ENCODE results near the gene APOL4.
"Not testable (repeated sequence)": the region's sequence is repeated elsewhere in the genome, so short reads cannot be mapped to it uniquely, and the experiment has no call there.

Gene APOL4

GRCh38 chr22:36201630-36202319, at the start of gene APOL4:
TSS of gene APOL4 (minus strand) at chr22:36201809. CDS start at chr22:36201734, 75 bp downstream.
- DNase-seq = no peak

- not testable (repeated sequence) for DNase-seq
Observed at GRCh38 chr22:36250292-36250960, 48.8 kb upstream of the APOL4 start.

GRCh38 chr22:36249160-36249559, 47.6 kb upstream of the APOL4 start:
- no peak for DNase-seq

DNA sequence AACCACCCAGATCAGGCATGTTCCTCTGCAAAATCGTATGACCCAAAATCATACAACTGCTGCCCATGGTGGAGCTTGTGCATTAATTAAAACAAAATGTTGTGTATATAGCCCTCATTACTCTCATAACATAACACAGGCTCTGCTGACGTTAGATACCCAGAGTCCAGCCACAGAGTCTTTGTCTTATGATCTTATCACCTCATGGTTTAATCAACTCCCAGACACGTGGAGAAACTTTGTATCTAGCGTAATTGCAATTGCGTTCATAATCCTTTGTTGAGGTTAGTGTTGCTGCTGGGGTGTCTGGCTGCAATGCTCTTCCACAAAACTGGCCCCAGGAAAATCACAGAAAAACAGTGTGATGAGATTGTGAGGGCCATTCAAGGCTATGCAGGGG, 46.3 kb upstream of the APOL4 start:
- DNase-seq = no peak

DNA sequence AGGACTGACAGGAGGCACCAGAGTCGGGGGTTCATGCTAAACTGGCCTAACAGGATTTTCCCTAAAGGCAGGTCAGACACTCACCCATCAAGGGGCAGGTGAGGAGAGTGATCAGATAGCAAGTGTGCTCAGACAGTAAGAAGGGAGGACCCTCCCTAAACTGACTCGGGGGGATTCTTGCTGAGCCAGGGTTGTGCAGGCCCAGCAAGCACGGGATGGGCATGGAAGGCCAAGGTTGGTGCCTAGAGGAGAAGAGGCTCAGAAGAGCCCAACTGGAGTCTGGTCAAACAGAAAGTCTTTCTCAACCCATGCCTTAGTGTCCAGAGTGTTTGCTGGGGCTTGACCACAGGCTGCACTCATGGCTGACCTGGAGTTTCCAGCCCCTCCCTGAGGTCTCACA, 45.1 kb upstream of the APOL4 start:
- DNase-seq = no peak

- no peak for DNase-seq
Observed at GRCh38 chr22:36245805-36246356, 44.3 kb upstream of the APOL4 start.

DNA sequence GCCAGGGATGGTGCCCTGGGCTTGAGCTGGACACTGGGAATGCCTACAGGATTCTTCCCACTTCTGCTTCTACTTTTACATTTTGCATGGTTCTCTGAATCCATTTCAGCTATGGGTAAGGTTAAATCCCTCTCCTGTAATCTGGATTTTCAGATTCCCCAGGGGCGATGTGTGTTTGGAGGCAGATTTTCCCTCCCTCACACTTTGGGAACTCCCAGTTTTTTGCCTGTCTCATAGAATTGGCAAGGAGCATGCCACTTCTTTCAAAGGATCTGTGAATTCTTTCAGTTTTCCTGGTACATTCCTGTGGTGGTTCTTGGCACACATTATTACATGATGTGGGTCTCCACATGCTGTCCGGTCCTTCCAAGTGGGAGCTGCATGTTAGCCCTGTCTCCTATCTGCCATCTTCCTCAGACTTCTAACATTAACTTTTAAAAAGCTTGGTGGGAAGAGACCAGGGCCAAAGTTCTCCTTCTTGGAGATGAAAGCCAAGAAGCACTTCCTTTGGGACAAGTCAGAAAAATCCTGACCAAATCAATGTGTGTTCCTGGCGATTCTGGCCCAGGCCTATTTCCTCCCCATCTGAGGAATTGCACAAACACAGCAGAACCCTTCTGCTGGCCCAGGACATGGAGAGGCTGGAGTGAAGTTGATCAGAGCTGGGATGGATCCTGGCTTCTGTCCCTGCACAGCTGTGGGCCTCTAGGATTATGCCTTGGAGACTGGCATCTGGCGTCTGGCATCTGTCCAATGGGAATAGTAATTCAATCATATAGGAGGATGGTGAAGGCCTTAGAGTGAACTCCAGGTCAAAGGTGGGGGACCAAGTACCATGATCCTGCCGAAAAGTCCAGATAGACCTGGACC, 43.1 kb upstream of the APOL4 start:
- no peak for DNase-seq

- no peak for DNase-seq
Observed at GRCh38 chr22:36243986-36244385, 42.4 kb upstream of the APOL4 start.

DNA sequence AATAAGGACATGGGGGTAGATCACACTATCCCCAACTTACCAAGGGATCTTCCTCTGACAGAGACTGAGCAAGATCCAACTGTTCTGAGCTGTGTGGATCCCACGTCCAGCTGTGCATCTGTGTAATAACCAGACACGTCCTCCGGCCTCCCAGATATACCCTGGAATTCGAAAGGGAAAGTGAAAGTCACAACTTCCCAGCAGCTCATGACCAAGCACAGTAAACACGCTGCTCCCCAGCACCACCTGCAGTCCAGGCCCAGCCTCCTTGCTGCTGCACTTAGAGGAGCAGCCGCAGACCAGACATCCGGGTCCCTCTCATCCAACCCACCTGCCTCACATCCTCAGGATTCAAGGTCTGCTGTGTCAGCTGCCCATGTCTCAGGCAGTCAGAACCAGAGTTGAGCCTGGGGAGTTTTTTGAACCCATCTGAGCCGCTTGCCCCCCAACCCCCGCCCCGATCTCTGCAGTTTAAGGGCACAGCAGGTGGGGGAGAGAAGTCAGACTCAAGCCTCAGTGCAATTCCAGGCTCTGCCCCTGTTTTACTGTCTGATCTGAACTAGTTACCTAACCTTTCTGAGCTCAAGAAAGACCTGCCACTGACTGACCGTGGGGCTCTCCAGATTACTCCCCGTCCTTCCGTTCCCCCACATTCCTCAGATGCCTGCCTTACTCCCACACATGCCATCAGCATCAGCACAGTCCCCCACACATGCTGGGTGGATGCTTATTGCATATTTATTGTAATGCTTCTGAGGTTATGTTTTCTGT, 38.0 kb upstream of the APOL4 start, which contains the start of gene APOL2:
APOL2 (minus strand) TSS at position 127 of the 771 bp plus-strand sequence. CDS start 6,365 bp downstream, outside the sequence.
- DNase-seq = peak; percentile 89

DNA sequence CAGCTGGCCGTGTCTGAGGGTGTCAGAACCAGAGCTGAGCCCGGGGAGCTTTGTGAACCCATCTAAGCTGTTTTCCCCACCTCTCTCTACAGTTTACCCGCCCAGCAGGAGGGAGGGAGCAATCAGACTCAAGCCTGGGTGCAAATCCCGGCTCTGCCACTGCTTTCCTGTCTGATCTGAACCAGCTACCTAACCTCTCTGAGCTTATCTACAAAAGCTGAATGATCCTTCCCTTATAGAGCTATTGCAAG, 37.5 kb upstream of the APOL4 start:
- DNase-seq = no peak

DNA sequence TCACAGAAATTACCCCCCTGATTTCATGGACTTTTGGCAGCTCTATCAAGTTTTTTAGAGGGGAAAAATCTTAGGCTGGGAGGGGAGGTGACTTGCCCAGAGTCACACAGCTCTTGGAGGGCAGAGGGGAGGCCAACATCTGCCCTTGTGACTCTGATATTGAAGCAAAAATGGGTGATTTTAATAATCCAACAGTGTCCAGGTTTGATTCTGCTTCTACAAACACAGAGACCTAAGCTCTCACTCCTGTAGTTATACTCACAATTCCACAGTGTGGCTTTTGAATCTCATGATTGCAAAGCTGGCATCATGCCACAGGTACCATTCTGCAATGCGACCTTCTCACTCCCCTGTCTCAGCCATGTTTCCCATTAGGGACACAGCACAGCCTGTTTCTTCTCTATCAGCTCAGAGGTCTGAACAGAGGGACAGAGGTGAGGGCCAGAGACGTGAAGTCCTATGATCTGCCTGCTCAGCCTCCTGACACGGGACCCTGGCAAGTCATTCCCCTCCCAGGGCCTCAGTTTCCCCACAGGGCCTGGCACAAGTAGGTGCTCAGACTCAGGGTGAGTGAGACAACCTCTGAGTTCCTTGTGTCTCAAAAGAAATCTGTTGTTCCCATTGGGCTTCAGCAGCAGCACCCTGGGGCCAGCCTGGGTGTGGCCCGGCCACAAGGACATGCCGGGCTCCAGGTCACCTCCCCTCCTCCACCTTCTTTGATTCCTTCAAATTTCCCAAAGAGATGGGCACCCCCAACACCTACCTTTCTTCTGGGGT, 37.0 kb upstream of the APOL4 start:
- no peak for DNase-seq

- DNase-seq = peak; percentile 44
Observed at GRCh38 chr22:36237462-36238372, 36.1 kb upstream of the APOL4 start.

DNA sequence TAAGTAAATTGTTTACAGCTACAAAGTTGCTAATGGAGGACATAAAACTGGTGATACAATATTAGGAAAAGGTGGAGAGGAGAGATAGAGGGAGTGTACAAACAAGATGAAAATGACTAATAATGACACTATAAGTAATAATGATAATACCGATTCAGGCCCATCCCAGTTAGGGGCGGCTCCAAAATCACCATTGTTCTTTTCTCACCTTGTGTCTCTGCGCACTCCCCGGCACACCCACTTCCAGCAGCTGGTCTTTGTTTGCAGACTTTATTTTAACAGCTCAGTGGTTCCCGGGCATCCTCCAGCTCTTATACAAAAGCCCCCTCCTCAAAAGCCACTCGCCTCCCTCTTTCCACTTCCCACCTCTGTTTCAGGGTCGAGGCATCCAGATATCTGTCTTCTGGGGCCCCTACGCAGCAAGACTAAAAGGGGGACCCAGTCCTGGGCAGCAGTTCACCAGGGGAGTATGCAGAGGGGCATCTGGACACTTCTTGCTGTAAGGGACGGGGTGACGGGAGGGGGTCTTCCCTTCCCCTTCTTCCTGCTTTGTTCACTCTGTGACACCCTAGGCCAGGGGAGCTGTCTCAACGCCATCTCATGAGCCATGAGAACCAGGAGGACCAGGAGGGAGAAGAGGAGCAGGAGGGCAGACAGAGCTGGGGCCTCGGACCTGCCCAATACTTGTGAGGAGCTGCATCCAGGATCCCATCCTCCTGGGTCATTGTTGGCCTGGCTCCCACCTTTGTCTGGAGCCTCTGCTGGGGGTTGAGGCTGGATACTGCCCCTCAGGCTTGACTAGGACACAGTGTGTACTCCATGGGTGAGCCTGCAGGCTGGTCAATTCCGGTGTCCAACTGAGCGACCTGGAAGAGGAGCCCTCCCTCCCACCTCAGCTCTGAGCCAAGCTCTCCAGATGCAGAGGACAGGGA, 35.0 kb upstream of the APOL4 start:
- no peak for DNase-seq

DNA sequence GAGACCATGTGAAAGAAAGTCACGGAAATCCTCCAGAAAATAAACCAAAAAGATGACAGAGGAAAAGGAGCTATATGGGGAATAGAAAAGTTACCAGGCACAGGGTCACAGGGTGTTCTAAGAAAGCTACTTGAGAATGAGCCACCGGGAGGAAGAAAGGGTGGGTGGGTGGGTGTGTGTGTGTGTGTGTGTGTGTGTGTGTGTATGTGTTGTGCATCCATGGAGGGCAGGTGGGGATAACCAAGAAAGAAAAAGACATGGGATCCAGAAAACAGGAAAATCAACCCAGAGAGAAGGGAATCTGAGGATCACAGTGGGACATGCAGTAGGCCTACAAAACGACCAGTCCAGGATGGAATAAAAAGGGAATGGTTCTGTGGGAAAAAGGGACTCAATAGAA, 34.0 kb upstream of the APOL4 start:
- DNase-seq = no peak

DNA sequence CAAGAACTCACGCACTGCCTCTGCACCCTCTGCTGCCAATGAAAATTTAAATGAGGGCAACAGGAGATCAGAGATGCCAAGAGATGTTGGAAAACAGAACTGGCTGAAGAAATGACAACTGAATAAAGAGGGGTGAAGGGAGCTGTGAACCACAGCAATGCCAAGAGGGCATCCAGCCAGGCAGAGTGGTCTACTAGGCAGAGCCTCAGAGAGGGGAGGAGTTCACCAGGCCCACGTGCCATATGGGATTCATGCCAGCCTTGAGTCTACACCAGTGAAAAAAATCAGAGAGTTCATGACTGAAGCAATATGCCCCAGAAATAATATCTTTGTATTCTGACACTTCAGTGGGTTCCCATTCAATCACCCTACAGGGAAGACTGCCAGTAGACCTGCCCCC, 33.3 kb upstream of the APOL4 start:
- DNase-seq = no peak

GRCh38 chr22:36234213-36234612, 32.6 kb upstream of the APOL4 start:
- no peak for DNase-seq

- DNase-seq = no peak
Observed at GRCh38 chr22:36233796-36234195, 32.2 kb upstream of the APOL4 start.

GRCh38 chr22:36232715-36233401, 31.2 kb upstream of the APOL4 start:
- no peak for DNase-seq

DNA sequence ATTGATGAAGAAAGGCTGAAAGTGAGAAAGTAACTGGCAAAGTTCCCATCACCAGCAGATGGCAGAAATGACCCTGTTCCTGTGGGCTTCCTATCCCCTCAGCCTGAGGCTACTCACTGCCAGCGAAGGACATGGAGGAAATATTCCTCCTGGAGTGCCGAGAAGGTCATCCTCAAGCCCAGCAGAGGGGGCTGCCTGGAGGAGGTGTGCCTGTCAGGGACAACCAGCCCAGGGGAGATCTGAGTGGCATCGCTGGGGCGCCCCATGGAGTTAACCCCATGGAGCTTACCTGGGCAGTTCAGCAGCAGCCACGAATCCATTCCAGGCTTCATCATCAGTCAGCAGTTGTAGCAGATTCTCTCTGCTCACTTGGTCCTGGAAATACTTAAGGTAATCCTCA, 29.4 kb upstream of the APOL4 start:
- DNase-seq = not testable (repeated sequence)

Data from CD4-positive, alpha-beta T cell treated with Interleukin-17A for 1 hour (primary cell).